Measurements from ENCODE around the gene GALNT17.
A peak's percentile ranks its signal among the peaks of the same experiment; 100 is the strongest.

Gene GALNT17

DNA sequence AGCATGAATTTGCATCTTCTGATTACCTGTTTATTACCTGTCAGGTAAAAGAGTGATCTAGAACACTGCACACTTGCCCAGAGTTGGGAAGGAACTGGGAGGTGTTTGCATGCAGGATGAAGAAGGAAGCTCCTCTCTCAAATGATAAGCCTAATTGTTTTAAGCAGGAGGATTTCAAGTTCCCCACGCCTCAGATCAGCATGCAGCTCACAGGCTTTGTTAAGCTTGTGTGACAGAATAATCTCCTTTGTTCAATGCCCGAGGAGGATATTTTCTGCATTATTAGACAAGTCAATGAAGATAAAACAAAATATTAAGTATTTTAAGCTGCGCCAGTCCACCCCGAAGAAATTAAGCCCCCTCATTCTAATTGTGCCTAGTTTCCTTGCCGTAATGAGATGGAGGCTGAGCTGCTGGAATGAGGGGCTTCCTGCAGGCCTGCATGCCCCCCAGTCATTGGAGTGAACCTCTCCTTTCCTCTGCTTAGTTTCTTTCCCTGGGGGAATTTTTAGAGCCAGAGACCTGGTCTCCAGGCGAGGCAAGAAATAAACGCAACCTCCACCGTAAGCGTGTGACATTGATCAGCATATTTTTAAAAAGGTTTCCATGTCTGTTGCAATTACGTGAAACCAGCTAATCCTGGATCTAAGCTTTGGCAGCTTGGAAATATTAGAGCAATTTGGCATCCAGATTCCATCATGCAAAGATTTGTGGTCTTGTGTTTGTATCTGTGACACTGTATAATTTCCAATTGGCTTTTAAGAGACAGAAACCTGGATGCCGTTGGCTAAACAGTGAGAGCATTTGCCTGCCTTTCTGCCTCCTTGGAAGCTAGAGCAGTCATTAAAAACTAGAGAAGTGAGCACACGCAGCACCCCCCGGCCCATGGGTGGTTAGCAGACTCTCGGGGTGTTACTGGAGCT, 376.0 kb downstream of the GALNT17 start:
- DNase-seq, result no peak

DNA sequence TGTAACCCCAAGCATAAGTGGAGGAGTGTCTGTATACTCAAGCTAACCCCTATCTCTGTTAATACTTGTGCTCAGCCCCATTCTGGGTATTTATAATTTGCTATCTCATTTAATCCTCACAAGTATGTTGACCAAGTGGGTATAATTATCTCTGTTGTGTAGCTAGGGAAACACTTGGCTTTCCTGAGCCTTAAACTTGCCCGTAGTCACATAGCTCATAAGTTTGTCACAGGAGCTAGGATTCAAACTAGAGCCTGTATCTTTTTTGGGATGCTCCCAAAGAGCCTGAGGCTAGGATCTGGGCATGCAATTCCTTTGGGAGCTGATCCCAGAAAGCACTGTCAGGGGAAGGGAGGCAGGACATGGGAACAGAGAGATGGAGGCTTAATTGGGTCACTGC, 377.4 kb downstream of the GALNT17 start:
- no peak for DNase-seq

DNA sequence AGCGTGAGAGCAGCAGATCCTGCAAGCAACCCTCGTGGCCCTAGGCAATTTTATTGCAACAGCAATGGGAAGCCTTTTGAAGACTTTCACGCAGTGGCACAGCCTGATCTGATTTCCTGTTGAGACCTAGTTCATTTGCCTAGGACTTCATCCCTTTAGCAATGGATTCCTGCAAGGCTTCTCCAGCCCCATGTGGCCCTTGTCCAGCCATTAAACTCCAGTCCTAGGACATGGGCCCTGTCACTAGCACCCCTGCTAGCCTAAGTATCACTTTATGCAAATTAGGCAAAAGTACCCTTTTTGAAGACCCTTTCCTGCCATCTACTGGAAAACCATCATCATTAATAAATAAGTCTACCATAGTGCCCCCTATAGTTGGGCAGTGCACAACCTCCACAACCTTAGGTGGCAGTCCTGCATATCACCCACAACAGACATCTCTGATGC, 379.4 kb downstream of the GALNT17 start:
- DNase-seq, result no peak

- DNase-seq, result no peak
These were observed 386.2 kb downstream of the GALNT17 start for GRCh38 chr7:71517940-71518699.

GRCh38 chr7:71518880-71519279, 386.9 kb downstream of the GALNT17 start:
- DNase-seq, result no peak

- DNase-seq, result peak; percentile 88
These were observed 389.6 kb downstream of the GALNT17 start for GRCh38 chr7:71521506-71521905.

DNA sequence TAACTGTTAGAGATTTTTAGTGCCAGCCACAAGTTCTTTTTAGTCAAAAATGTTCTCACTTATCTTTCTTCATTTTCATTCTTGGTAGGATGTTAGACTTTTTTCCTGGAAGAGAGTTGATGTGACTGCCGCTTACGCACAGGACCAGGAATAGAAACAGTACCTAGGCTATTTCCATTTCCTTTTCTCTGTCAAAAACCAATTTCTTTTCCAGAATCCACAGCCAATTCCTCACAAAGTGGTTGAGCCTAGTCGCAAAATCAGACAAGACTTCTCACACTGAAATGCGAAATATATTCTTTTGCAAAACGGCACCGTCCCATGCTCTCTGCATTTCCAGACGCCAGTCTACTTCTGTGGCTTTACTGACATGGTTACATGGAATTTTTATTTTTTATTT, 394.2 kb downstream of the GALNT17 start:
- no peak for DNase-seq

DNA sequence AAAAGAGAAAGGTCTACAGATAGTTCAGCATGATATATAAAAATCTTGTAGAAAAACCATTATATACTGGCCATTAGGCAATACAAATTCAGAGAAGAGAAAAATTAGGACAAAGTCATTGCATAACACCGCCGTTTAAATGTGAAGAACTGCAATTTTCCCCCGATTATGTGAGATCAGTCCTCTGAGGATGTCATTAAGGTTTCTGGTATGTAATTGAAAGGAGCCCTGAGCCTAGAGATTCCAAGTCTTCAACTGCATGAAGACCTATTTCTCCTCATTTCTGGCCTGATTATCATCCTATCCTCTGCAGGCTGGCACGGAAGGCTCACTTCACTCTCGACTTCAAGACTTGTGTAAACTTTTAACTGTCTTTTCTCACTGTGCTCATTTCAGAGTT, 395.3 kb downstream of the GALNT17 start:
- DNase-seq, result no peak

DNA sequence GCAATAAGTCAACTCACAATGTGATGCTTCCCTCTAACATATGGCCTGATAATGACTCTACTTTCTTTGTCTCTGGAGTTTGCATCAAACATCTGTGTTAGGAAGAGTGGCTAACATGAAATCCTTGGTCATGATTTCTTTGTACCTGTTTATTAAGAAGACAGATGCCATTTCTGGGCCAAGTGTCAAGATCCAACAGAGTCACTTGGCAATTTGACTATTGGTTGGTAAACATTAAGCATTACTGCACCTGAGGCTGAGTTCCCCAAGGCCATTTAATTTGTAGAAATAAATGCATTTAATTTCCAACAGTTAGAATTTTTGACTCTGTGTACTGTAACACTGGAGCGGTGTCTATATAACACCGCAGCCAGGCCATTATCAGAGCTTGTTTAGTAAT, 403.7 kb downstream of the GALNT17 start:
- no peak for DNase-seq

- no peak for DNase-seq
These were observed 406.3 kb downstream of the GALNT17 start for GRCh38 chr7:71538210-71538609.

DNA sequence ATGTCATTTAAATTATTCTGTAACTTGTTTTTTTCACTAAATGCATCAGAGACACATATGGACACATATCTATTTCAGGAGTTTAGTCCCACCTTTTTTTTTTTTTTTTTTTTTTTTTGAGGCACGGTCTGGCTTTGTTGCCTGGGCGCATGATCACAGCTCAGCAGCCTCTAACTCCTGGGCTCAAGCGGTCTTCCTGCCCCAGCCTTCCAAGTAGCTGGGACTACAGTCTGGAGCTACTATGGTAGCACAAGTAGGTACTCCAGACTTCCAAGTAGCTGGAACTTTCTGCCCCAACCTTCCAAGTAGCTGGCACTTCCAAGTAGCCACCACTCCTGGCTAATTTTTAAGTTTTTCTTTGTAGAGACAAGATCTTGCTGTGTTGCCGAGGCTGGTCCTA, 407.7 kb downstream of the GALNT17 start:
- no peak for DNase-seq

DNA sequence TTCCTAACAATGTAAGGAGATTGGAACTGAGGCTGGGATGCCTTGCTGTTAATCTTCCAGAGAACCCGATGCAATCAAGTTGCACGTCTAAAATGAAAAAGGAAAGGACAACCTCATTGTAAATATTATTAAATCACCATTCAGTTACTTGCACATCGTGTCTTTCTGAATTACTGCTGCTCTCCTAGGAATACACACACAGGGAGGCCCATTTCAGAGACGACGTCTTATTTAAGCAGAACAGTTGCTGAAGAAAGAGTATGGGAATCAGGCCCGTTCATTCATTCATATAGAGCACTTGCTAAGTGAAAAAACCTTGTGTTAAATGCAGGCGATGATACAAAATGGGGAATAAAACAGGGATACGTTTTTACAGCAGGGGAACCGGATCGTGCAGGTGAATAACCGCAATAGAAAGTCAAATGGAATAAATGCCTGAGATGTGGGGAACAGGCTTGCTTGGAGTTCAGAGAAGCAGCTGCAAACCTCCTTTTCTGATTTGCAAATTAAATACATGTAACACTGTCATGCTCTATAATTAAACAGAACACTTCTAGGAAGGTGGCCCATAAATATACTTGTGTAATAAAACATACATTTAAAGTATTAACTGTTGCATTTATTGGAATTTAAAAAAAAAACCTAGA, 409.9 kb downstream of the GALNT17 start:
- DNase-seq, result no peak

DNA sequence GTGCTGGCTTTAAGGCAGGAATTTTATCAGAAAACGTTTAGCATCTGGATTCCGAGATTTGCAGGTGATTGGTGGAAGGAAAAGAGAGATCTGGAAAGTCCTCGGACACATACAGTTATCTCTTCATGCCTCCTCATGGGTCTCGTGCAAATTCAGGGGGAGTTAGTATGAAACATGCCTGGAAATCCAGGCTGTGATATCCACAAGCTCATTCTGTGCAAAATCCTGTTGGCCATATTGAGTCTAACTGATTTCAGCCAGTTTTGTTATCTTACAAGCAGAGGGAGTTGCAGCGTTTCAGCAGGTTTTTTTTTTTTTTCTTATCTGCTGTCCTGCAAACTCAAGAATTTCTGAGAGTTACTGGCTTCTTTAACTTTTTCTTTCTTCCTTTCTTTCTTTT, 411.5 kb downstream of the GALNT17 start:
- DNase-seq, result no peak

DNA sequence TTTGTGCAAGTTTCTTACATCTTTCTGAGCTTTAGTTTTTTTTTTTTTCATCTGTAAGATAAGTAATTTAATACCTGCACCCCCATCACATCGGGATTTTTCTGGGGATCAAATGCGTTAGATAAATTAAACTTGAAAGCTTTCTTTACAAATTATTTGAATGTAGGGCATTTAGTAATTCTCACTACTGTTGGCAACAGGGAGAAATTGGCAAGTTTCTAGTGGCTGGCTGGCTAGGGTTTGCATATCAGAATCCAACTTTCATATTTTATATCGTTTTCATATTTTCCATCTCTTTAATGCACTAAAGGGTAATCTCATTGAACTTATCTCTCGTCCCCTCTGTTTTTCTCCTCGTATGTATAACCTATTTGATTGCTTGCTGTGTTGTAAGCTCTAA, 412.9 kb downstream of the GALNT17 start:
- DNase-seq, result no peak

GRCh38 chr7:71547426-71547825, 415.5 kb downstream of the GALNT17 start:
- DNase-seq, result no peak

DNA sequence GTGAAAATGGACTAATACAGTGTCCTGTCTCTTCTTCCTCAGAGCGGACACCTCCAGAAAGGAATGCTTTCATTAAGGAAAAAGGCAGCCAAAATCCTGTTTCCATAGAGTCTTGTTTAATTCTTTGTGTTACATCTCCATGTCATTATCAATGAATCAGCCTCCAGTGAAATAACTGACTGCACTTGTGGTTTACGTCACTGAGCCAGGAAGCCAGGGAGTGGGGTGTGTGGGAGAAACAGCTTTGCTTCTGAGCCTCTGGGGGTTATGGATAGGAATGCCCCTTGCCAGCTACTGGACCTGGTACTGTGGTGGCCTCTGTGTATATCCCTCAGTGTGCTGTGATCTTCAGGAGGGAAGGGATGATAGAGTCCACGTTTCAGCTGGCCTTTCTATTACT, 416.8 kb downstream of the GALNT17 start:
- no peak for DNase-seq

DNA sequence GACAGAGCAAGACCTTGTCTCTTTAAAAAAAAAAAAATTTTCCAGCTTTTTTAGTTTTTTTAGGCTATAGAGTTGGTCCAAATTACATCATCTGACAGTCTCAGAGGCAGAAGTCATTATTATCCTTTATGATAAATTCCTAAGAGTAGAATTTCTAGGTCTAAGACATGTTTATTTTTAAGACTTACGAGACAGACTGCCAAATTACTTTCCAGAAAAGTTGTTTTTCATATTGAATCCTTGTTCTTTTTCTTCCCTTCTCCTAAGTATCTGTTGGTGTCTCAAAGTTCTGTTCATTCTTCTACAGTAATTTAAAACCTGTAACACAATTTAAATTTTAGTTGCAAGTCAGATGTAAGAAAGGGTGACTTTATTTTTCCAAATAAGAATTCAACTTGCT, 421.4 kb downstream of the GALNT17 start:
- no peak for DNase-seq

DNA sequence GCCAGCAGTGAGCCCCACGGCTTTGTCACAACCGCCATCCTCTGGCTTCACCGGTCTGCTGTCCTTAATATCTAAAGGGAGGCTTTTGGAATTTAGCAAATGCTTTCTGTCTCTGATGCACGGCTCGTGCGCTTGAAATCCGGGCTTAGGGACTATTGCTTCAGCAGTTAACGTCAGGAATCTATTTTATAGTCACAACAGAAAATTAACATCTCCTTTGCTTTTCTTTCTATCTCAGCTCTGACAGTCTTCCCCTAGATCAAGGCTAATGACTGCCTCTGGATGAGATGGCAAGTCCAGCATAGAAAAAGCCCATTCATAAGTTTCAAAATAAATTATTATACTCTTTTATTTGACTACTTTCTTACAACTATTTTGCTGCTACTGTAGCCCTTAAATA, 423.8 kb downstream of the GALNT17 start:
- no peak for DNase-seq

DNA sequence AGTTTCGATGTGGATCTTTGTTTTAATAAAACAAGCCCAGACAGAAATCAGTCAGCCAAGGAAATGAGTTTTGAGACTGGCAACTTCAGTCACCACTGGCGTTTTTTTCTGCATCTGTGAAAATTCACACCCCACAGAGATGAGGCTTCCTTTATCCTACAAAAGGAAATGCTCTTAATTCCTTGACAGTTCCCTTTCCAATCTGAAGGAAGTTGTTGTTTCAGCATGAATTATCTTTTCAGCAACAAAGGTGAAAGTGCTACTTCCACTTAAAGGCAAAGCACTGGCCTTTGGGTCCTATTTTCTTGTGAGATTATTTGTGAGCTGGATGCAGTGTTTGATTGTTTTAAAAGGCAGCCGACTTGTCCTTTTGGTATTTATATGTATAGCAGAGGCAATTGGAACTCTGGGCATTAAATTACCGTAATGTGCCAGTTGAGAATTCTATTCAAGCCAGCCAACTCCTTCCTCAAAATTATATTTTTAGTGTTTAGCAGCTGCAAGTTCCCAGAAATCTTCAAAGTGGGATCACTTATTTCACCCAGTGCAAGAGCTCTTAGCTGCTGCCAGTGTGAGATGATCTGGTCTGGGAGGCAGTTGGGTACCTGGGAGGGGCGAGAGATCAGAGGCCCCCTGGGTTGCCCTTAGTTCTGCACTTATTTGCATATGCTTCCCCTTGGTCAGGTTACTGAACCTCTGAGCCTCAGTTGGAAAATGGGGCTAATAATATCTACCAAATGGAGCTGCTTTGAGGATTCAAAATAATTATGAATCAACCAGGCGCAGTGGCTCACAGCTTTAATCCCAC, 427.1 kb downstream of the GALNT17 start:
- no peak for DNase-seq

GRCh38 chr7:71560354-71560995, 428.5 kb downstream of the GALNT17 start:
- no peak for DNase-seq

DNA sequence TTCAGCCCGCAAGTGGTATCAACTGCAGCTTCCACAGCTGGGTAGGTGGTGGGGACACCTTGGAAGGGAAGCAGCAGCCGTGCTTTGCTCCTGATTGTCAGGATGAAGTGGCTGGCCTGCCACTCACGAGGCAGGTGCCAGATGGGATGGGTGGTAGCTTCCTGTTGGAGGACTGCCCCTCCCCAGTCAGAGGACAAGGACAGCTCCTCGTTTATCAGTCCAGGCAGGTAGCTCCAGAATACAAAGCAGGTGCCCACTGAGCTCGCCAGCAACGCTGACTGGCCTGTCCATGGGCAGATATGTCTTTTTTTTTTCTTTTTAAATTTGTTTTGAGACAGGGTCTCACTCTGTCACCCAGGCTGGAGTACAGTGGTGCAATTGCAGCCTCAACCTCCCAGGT, 431.3 kb downstream of the GALNT17 start:
- DNase-seq, result no peak

- no peak for DNase-seq
These were observed 434.4 kb downstream of the GALNT17 start for GRCh38 chr7:71566376-71566775.

All from NCI-H524 treated with DMSO at 0.1 percent for 48 hours (cell line).